ENCODE results near the gene RNF212B.
"Not testable (repeated sequence)": the region's sequence is repeated elsewhere in the genome, so short reads cannot be mapped to it uniquely, and the experiment has no call there.

Gene RNF212B

GRCh38 chr14:23243066-23243465 is 5.3 kb downstream of the RNF212B start:
- DNase-seq = no peak

- DNase-seq = no peak
Observed at GRCh38 chr14:23245282-23245681, 7.5 kb downstream of the RNF212B start.

- no peak for DNase-seq
Observed at GRCh38 chr14:23248601-23249000, 10.9 kb downstream of the RNF212B start.

GRCh38 chr14:23249824-23250223 is 12.1 kb downstream of the RNF212B start:
- DNase-seq = no peak

- no peak for DNase-seq
Observed at GRCh38 chr14:23252006-23252405, 14.3 kb downstream of the RNF212B start.

GRCh38 chr14:23252420-23253333 is 14.9 kb downstream of the RNF212B start:
- no peak for DNase-seq

- DNase-seq = no peak
Observed at GRCh38 chr14:23258256-23258655, 20.5 kb downstream of the RNF212B start.

- DNase-seq = no peak
Observed at GRCh38 chr14:23259426-23259825, 21.7 kb downstream of the RNF212B start.

GRCh38 chr14:23260849-23261248 is 23.1 kb downstream of the RNF212B start:
- not testable (repeated sequence) for DNase-seq

- no peak for DNase-seq
Observed at GRCh38 chr14:23269193-23269592, 31.5 kb downstream of the RNF212B start.

- DNase-seq = no peak
Observed at GRCh38 chr14:23275412-23275811, 37.7 kb downstream of the RNF212B start.

- DNase-seq = no peak
Observed at GRCh38 chr14:23277189-23277588, 39.5 kb downstream of the RNF212B start.

GRCh38 chr14:23277928-23278327 is 40.2 kb downstream of the RNF212B start:
- DNase-seq = not testable (repeated sequence)

GRCh38 chr14:23281247-23281646 is 43.5 kb downstream of the RNF212B start:
- DNase-seq = no peak

- DNase-seq = no peak
Observed at GRCh38 chr14:23284654-23285529, 47.2 kb downstream of the RNF212B start.

- DNase-seq = no peak
Observed at GRCh38 chr14:23285530-23286019, 47.8 kb downstream of the RNF212B start.

GRCh38 chr14:23286020-23286901 is 48.5 kb downstream of the RNF212B start, which contains the start of gene HOMEZ:
Gene HOMEZ, minus strand, starts transcription at chr14:23286132. Its CDS starts 180 bp downstream, at chr14:23285952.
- DNase-seq = peak; percentile 97

- DNase-seq = no peak
Observed at GRCh38 chr14:23286902-23287479, 49.3 kb downstream of the RNF212B start.

- DNase-seq = peak; percentile 52
Observed at GRCh38 chr14:23294734-23295561, 57.2 kb downstream of the RNF212B start.

GRCh38 chr14:23296012-23296777 is 58.5 kb downstream of the RNF212B start:
- DNase-seq = no peak

All from activated CD4-positive, alpha-beta T cell treated with anti-CD3 and anti-CD28 coated beads, Interleukin-2, amount 50 U/mL, for 1 hour (primary cell).